ENCODE measurements around the gene SPEG. TPM values are rescaled to one million over a fixed set of nuclear protein-coding genes. Genes with fewer than 3 reads are reported as not detected.

Gene SPEG
- total RNA-seq, 1 donor from 2014 or later, result 71.2 TPM

DNA sequence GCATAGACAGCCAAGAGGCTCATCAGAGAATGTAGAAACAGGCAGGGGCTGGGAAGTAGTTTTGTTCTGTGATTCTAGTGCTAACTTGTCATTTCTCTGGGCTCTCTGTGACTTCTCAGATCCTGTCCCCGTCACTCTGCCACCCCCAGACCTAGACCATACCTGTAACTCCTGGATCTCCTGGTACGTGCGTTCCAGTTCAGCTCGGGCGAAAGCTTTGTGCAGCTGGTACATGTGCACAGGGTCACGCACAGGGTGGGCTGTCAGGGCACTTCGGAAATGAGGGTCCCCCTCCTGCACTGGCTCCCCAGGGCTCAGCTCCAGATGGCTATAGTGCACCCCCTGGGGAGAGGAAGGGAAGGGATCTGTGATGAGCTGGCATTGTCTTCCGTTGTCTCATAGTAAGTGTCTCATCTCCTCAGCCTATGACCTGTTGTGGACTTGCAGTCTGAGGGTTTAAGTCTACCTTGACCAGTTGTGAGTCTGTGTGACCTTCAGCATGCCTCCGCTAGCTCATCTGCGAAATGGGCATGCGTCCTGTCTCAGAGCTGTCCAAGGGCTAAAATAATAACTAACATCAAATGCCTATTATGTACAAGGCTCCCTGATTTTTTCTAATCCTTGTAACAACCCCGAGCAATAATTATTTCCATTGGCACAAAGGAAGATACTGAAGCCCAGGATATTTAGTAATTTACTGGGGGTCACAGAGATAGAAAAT is 106.3 kb downstream of the SPEG start:
- Histone ChIP-seq H3K4me3 (ENCODE audit: insufficient read depth, low read depth, low read length) (no peak overlapping the region), H3K9ac (ENCODE audit: low read length) (no peak overlapping the region), H3K4me1 (ENCODE audit: insufficient read depth, low read length) (peaks cover 33% of the 10 kb centered on the region), H3K79me2 (ENCODE audit: insufficient read depth, low read length) (peaks cover 35% of the 10 kb centered on the region), H2AFZ (ENCODE audit: low read depth, low read length) (no peak overlapping the region), H3K9me3 (ENCODE audit: insufficient read depth, low read depth, low read length) (no peaks in the 10 kb centered on the region), H3K27ac (ENCODE audit: low read depth, low read length) (no peak overlapping the region), H3K27me3 (ENCODE audit: insufficient read depth, low read length) (no peaks in the 10 kb centered on the region), H3K36me3 (ENCODE audit: insufficient read depth, low read length) (peaks cover 13% of the 10 kb centered on the region), H4K20me1 (ENCODE audit: insufficient read depth, low read length) (peaks cover 56% of the 10 kb centered on the region), H3K4me2 (ENCODE audit: low read length) (peak overlapping the region; percentile 96)
- H3K27me3 Mint-ChIP-seq (ENCODE audit: low read depth, unreplicated experiment), result peaks cover 9% of the 10 kb centered on the region
- H3K9me3 Mint-ChIP-seq (ENCODE audit: unreplicated experiment), result no peaks in the 10 kb centered on the region
- DNase-seq (ENCODE audit: low read depth) (no peak), FAIRE-seq (no peak)
- TF ChIP-seq EZH2 (IDR thresholded peaks at IDR 0.05; ENCODE audit: insufficient read depth, low read length), result no peak
- peak overlapping the region; percentile 74 for H3K4me3 Mint-ChIP-seq (ENCODE audit: unreplicated experiment)
- H3K4me1 Mint-ChIP-seq (ENCODE audit: low read depth, unreplicated experiment), result peaks cover 12% of the 10 kb centered on the region
- peak overlapping the region; percentile 86 for H3K27ac Mint-ChIP-seq (ENCODE audit: unreplicated experiment)
- peaks cover 10% of the 10 kb centered on the region for H3K36me3 Mint-ChIP-seq (ENCODE audit: low read depth, unreplicated experiment)

GRCh38 chr2:219541611-219542180 is 107.1 kb downstream of the SPEG start:
- H3K27ac Mint-ChIP-seq (ENCODE audit: unreplicated experiment), result no peak overlapping the region
- TF ChIP-seq, protein P1, sequence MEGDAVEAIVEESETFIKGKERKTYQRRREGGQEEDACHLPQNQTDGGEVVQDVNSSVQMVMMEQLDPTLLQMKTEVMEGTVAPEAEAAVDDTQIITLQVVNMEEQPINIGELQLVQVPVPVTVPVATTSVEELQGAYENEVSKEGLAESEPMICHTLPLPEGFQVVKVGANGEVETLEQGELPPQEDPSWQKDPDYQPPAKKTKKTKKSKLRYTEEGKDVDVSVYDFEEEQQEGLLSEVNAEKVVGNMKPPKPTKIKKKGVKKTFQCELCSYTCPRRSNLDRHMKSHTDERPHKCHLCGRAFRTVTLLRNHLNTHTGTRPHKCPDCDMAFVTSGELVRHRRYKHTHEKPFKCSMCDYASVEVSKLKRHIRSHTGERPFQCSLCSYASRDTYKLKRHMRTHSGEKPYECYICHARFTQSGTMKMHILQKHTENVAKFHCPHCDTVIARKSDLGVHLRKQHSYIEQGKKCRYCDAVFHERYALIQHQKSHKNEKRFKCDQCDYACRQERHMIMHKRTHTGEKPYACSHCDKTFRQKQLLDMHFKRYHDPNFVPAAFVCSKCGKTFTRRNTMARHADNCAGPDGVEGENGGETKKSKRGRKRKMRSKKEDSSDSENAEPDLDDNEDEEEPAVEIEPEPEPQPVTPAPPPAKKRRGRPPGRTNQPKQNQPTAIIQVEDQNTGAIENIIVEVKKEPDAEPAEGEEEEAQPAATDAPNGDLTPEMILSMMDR (IDR thresholded peaks at IDR 0.05; ENCODE audit: insufficient read depth, low read depth, low read length), result peak; percentile 64
- TF ChIP-seq EZH2 (IDR thresholded peaks at IDR 0.05; ENCODE audit: insufficient read depth, low read length), result no peak
- Histone ChIP-seq H3K4me2 (ENCODE audit: low read length) (peak overlapping the region; percentile 96), H3K36me3 (ENCODE audit: insufficient read depth, low read length) (peaks cover 13% of the 10 kb centered on the region), H2AFZ (ENCODE audit: low read depth, low read length) (no peak overlapping the region), H3K9me3 (ENCODE audit: insufficient read depth, low read depth, low read length) (no peaks in the 10 kb centered on the region), H4K20me1 (ENCODE audit: insufficient read depth, low read length) (peaks cover 56% of the 10 kb centered on the region), H3K4me1 (ENCODE audit: insufficient read depth, low read length) (peaks cover 33% of the 10 kb centered on the region), H3K4me3 (ENCODE audit: insufficient read depth, low read depth, low read length) (peak overlapping the region; percentile 72), H3K79me2 (ENCODE audit: insufficient read depth, low read length) (peaks cover 35% of the 10 kb centered on the region), H3K9ac (ENCODE audit: low read length) (peak overlapping the region; percentile 84), H3K27me3 (ENCODE audit: insufficient read depth, low read length) (no peaks in the 10 kb centered on the region), H3K27ac (ENCODE audit: low read depth, low read length) (no peak overlapping the region)
- peak; percentile 46 for DNase-seq (ENCODE audit: low read depth)
- peaks cover 12% of the 10 kb centered on the region for H3K27me3 Mint-ChIP-seq (ENCODE audit: low read depth, unreplicated experiment)
- FAIRE-seq, result no peak
- peaks cover 12% of the 10 kb centered on the region for H3K4me1 Mint-ChIP-seq (ENCODE audit: low read depth, unreplicated experiment)
- H3K9me3 Mint-ChIP-seq (ENCODE audit: unreplicated experiment), result no peaks in the 10 kb centered on the region
- H3K4me3 Mint-ChIP-seq (ENCODE audit: unreplicated experiment), result peak overlapping the region; percentile 74
- peaks cover 16% of the 10 kb centered on the region for H3K36me3 Mint-ChIP-seq (ENCODE audit: low read depth, unreplicated experiment)

- H3K9me3 Mint-ChIP-seq (ENCODE audit: unreplicated experiment), result no peaks in the 10 kb centered on the region
- H3K4me1 Mint-ChIP-seq (ENCODE audit: low read depth, unreplicated experiment), result peaks cover 12% of the 10 kb centered on the region
- H3K9ac ChIP-seq (ENCODE audit: low read length), result peak overlapping the region; percentile 84
- peaks cover 16% of the 10 kb centered on the region for H3K36me3 Mint-ChIP-seq (ENCODE audit: low read depth, unreplicated experiment)
- H3K27ac Mint-ChIP-seq (ENCODE audit: unreplicated experiment), result peak overlapping the region; percentile 87
- H3K27me3 Mint-ChIP-seq (ENCODE audit: low read depth, unreplicated experiment), result peaks cover 16% of the 10 kb centered on the region
- no peaks in the 10 kb centered on the region for H3K9me3 ChIP-seq (ENCODE audit: insufficient read depth, low read depth, low read length)
- H3K4me1 ChIP-seq (ENCODE audit: insufficient read depth, low read length), result peaks cover 29% of the 10 kb centered on the region
- H3K4me3 ChIP-seq (ENCODE audit: insufficient read depth, low read depth, low read length), result peak overlapping the region; percentile 72
- TF ChIP-seq, protein P1 (IDR thresholded peaks at IDR 0.05; ENCODE audit: insufficient read depth, low read depth, low read length), result no peak
- TF ChIP-seq EZH2 (IDR thresholded peaks at IDR 0.05; ENCODE audit: insufficient read depth, low read length), result no peak
- peaks cover 13% of the 10 kb centered on the region for H3K36me3 ChIP-seq (ENCODE audit: insufficient read depth, low read length)
- peak overlapping the region; percentile 79 for H2AFZ ChIP-seq (ENCODE audit: low read depth, low read length)
- DNase-seq (ENCODE audit: low read depth), result no peak
- no peaks in the 10 kb centered on the region for H3K27me3 ChIP-seq (ENCODE audit: insufficient read depth, low read length)
- peak overlapping the region; percentile 96 for H3K4me2 ChIP-seq (ENCODE audit: low read length)
- peaks cover 35% of the 10 kb centered on the region for H3K79me2 ChIP-seq (ENCODE audit: insufficient read depth, low read length)
- peak overlapping the region; percentile 70 for H3K27ac ChIP-seq (ENCODE audit: low read depth, low read length)
- peak overlapping the region; percentile 93 for H3K4me3 Mint-ChIP-seq (ENCODE audit: unreplicated experiment)
- peaks cover 47% of the 10 kb centered on the region for H4K20me1 ChIP-seq (ENCODE audit: insufficient read depth, low read length)
- FAIRE-seq, result no peak
Measured at GRCh38 chr2:219542931-219543595, 108.4 kb downstream of the SPEG start.
